AG10803 (cell line): Measurements from ENCODE around the gene FKBP6.
"Not testable (repeated sequence)": the region's sequence is repeated elsewhere in the genome, so short reads cannot be mapped to it uniquely, and the experiment has no call there.

Source experiments
- DNase-seq: peaks from one replicate; pipeline ENCODE4 v3.0.0; 2010; ENCODE audit warnings: low read depth
- H3K4me3 ChIP-seq: 2 replicates; pipeline ENCODE4 v1.5.1; 2011; ENCODE audit warnings: mild to moderate bottlenecking, low read length, control low read depth
- CTCF ChIP-seq: conservative IDR thresholded peaks from 2 replicates; pipeline ENCODE4 v1.5.1; 2011; ENCODE audit warnings: mild to moderate bottlenecking, low read length, control low read depth, inconsistent platforms

The FKBP6 gene

GRCh38 chr7:73358590-73359275, 30.8 kb downstream of the FKBP6 start:
- no peak for DNase-seq
- no peak for TF ChIP-seq CTCF
- H3K4me3 ChIP-seq = no peak overlapping the region

- DNase-seq = no peak
- no peak for TF ChIP-seq CTCF
- no peak overlapping the region for H3K4me3 ChIP-seq
Observed at GRCh38 chr7:73359306-73359705, 31.3 kb downstream of the FKBP6 start.

GRCh38 chr7:73359746-73360375, 31.9 kb downstream of the FKBP6 start:
- DNase-seq = no peak
- no peak for TF ChIP-seq CTCF

GRCh38 chr7:73360590-73360989, 32.6 kb downstream of the FKBP6 start:
- not testable (repeated sequence) for DNase-seq, H3K4me3 ChIP-seq

More at GRCh38 chr7:73359746-73360375, 31.9 kb downstream of the FKBP6 start:
- no peak overlapping the region for H3K4me3 ChIP-seq

- TF ChIP-seq CTCF = no peak
- no peak overlapping the region for H3K4me3 ChIP-seq
- no peak for DNase-seq
Observed at GRCh38 chr7:73363225-73364005, 35.5 kb downstream of the FKBP6 start.

- DNase-seq = no peak
- H3K4me3 ChIP-seq = no peak overlapping the region
- no peak for TF ChIP-seq CTCF
Observed at GRCh38 chr7:73364006-73364728, 36.2 kb downstream of the FKBP6 start.

GRCh38 chr7:73366127-73366526, 38.2 kb downstream of the FKBP6 start:
- TF ChIP-seq CTCF = no peak
- no peak for DNase-seq
- no peak overlapping the region for H3K4me3 ChIP-seq
